GM19099 (cell line): ENCODE measurements around the gene EPPIN.

ENCODE experiments used
- POLR2A ChIP-seq: IDR thresholded peaks from 3 replicates; pipeline ENCODE4 v1.6.1; 2011; ENCODE audit warnings: low read depth; ENCODE audit not compliant: insufficient read length; ENCODE audit errors: extremely low read depth

The EPPIN gene

DNA sequence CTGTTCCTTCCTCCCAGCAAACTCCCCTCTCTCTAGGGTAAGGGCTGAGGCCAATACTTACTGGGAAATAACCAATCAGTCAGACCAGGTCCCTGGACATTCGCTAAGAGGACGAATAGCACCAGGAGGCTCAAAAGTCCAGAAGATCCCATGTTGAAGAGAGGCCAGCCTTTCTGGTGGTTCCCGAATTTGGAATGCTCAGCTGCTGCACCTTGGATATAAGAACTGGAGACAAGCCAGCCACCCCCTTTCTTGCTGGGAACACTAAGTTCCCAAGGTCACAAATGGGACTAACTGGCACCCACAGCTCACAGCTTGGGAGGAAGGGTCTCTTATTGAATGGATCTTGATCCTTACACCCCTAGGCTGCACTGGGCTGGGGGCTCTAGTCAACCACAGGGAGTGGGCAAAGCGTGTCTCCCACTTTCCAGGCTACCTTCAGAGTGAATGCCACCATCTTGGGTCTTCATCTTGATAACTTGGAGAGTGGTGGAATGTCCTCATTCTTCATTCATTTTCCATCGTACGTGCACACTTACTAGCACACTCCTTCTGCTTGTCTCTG lies at the start of gene EPPIN:
EPPIN (minus strand) TSS at position 196 of the 565 bp plus-strand sequence; CDS start at position 152, 44 bp downstream.
- no peak for TF ChIP-seq POLR2A

- no peak for TF ChIP-seq POLR2A
These were observed 48.0 kb upstream of the EPPIN start for GRCh38 chr20:45595235-45595634.

DNA sequence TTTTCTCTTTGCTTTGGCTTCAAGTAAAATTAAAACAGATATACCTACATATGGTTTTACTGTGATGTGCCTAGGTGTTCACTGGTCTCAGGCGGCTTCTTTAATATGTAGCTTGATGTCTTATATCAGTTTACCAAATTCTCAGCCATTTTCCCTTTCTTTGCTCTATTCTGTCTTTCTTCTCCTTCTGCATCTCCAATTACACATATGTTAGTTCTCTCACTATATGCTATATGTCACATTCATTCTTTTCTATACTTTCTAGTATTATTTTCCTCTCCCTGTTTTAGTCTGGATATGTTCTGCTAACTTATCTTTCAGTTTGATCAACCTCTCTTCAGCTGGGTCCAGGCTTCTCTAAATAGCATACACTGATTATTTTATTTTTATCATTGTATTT lies 46.3 kb upstream of the EPPIN start:
- TF ChIP-seq POLR2A: no peak

DNA sequence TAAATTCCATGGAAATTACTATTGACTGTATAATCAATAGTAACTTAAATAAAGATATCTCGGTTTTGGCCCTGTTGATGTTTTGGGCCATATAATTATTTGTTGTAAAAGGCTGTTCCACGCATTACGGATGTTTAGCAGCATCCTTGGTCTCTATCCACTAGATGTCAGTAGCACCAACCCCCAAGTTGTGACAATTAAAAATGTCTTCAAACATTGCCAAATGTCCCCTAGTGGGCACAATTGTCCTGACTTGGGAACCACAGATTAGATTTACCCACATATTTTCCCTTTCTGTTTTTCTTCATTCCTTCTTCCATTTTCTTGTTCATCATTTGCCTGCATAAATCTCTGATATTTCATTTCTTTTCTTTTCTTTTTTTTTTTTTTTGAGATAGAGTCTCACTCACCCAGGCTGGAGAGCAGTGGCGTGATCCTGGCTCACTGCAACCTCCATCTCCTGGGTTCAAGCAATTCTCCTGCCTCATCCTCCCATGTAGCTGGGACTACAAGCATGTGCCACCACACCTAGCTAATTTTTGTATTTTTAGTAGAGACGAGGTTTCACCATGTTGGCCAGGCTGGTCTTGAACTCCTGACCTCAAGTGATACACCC lies 45.5 kb upstream of the EPPIN start:
- TF ChIP-seq POLR2A: no peak

DNA sequence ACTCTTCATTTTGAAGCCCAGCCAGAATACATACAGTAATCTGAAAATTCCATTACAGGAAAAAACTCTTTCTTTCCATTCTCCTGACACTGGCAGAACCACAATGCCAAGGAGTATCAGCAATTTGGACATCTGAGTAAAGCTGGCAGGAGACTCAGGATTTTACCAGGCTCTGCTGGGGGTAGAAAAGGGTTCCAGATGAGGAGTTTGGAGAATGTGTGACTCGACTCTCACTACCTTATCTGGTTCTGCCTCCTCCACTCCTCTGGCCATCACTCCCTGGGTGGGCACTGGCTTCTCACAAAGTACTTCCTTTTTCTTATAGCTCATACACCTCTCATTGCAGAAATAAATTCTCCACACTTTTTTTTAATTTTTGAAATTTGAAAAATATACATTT lies 42.5 kb upstream of the EPPIN start:
- TF ChIP-seq POLR2A: no peak

- no peak for TF ChIP-seq POLR2A
These were observed 41.6 kb upstream of the EPPIN start for GRCh38 chr20:45588800-45589199.

DNA sequence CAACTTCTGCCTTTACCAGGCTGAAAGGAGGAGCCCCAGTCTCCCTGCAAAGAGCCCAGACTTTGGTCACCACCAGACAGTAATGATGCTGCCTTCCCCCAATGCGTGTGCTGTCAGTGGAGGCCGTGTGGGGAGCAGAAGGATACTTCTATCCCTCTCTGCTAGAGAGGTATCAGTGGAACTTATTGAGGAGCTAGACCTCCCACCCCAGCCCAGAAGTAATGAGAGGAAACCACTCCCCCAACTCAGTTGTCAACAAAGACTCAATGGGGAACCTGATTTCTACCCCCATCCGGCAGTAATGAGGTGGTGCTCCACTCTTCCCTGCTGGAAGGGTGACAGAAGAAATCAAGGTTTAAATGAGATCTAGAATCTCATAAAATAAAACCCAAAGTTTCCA lies 36.3 kb upstream of the EPPIN start:
- no peak for TF ChIP-seq POLR2A

DNA sequence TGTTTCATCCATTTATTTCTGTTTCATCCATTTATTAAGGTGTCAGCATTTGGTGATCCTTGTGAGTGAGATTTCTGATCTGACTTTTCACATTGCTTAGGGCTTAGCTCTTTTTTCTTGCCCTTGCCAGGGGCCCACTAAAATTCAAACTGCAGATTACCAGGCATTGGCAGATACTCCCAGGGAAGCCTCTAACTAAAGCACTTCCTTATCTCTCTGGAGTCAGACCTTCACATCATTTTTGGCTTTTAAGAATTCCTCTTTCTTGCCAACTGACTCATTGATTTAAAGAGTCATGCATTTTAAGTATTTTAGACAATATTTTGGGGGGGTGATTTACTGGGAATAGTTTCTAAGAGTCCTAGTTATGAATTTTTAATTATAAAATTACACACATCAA lies 34.5 kb upstream of the EPPIN start:
- no peak for TF ChIP-seq POLR2A

DNA sequence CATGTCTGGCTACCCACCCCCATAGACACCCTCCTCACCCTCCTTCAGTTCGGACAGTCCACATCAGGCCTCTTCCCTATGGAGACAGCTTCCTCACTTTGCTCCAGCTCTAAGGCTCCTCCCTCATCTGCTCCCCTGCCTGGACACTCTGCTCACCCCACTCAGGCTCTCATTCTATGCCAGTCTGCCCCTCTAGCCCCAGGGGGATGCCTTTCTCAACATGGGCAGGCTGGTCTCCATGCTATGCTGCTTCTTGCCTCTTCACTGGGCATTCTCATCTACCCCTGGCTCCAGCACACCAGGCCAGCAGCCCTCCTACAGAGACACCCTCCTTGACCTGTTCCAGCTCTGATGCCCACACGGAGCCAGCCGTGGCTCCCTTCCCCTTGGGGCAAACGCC lies 32.0 kb upstream of the EPPIN start, which contains the start of gene WFDC8:
WFDC8 (minus strand) TSS at position 101 of the 400 bp plus-strand sequence; CDS start at position 64, 37 bp downstream.
- TF ChIP-seq POLR2A: no peak

DNA sequence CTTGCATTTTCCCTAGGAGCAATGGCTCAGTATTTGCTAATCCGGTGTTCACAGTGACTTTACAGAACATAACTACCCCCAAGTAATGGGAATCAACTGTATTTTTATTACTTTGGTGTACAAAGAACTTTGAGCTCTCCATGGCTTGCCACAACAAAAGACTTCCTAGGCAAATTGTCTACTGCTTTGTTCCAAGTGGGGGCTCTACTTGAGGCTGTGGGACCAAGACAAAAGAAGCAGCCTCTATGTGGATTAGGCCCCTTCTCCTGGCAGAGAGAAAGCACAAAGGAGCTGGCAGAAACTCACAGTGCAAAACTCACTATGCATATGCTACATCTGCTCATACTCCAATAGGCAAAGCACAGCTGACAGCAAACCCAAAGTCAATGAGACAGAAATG lies 31.0 kb upstream of the EPPIN start:
- TF ChIP-seq POLR2A: no peak

- TF ChIP-seq POLR2A: no peak
These were observed 29.8 kb upstream of the EPPIN start for GRCh38 chr20:45576995-45577394.

GRCh38 chr20:45575931-45576330 lies 28.7 kb upstream of the EPPIN start:
- no peak for TF ChIP-seq POLR2A

DNA sequence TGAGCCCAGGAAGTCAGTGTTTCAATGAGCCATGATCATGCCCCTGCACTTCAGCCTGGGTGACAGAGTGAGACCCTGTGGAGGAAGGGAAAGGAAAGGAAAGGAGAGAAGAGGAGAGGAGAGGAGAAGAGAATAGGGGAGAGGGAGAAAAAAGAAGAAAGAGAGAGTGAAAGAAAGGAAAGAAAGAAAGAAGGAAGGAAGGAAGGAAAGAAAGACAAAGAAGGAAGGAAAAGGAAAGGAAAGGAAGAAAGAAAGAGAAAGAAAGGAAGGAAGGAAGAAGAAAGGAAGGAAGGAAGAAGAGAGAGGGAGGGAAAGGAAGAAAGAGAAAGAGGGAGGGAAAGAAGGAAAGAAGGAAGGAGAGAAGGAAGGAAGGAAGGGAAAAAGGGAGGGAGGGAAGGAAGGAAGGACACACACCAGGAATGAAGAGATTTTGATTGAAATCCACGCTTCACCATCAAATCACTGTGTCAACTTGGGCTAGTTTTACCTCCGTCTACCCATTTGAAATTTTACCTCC lies 17.6 kb upstream of the EPPIN start:
- no peak for TF ChIP-seq POLR2A

DNA sequence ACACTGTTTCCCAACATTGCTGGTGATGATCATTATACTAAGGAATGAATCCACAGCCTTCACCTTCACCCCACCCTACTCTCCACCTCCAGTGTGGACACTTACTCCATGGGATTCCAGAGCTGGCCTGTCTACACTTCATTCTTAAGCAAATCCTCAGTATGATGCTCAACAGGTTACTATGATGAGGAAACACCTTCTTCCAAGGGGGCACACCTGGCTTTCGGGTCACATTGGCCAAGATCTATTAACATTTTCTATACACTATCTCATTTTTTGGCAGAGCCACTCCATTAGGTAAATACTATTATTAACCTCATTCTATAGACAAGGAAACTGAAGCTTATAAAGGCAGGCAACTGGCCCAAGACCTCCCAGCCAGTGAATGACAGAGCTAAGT lies 8.0 kb upstream of the EPPIN start:
- no peak for TF ChIP-seq POLR2A

DNA sequence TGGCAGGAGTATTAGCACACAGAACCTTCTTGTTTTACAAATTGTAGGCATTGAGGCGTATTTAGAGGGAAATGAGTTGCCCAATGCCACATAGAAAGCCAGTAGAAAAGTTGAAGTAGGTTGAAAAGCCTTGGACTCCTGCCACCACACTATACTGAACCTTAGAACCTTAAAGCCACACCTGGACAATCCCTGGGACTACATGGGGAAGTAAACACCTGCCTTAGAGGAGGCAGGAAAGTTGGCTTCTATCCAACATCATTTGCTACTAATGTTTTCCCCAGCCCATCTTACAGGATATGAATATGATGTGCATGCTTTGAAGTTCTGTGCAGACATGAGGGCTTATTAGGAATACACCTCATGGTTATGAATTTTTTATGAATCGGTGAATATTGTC lies 5.3 kb upstream of the EPPIN start:
- no peak for TF ChIP-seq POLR2A

- TF ChIP-seq POLR2A: no peak
These were observed 3.6 kb upstream of the EPPIN start for GRCh38 chr20:45550765-45551164.
